Osteocyte (in vitro differentiated cells): ENCODE results near the gene IMP3. TPM values are rescaled to one million over a fixed set of nuclear protein-coding genes. Genes with fewer than 3 reads are reported as not detected.

Experiments
- DNase-seq: peaks from one replicate; pipeline ENCODE4 v3.0.0; 2021; ENCODE audit warnings: mixed read lengths; ENCODE audit not compliant: unreplicated experiment; ENCODE audit errors: extremely low spot score
- H3K27ac Mint-ChIP-seq: one replicate; pipeline ENCODE4 v1.8.0; 2021; ENCODE audit warnings: mild to moderate bottlenecking, mixed read lengths; ENCODE audit not compliant: unreplicated experiment
- H3K27me3 Mint-ChIP-seq: one replicate; pipeline ENCODE4 v1.8.0; 2021; ENCODE audit warnings: mixed read lengths; ENCODE audit not compliant: unreplicated experiment
- H3K36me3 Mint-ChIP-seq: one replicate; pipeline ENCODE4 v1.8.0; 2021; ENCODE audit warnings: mixed read lengths; ENCODE audit not compliant: unreplicated experiment
- H3K4me1 Mint-ChIP-seq: one replicate; pipeline ENCODE4 v1.8.0; 2021; ENCODE audit warnings: mixed read lengths; ENCODE audit not compliant: unreplicated experiment
- H3K4me3 Mint-ChIP-seq: one replicate; pipeline ENCODE4 v1.8.0; 2021; ENCODE audit warnings: mild to moderate bottlenecking, moderate library complexity, mixed read lengths; ENCODE audit not compliant: unreplicated experiment
- H3K9me3 Mint-ChIP-seq: one replicate; pipeline ENCODE4 v1.8.0; 2021; ENCODE audit warnings: mixed read lengths; ENCODE audit not compliant: unreplicated experiment
- total RNA-seq: library from RNA; stranded (reverse); gene quantifications from 2 replicates; pipeline ENCODE4 v1.2.1, GENCODE V29; 2021
- TF ChIP-seq, protein P1 (sequence below): fragments of 200-600 bp; sonication (generic); IDR thresholded peaks from 2 replicates; pipeline ENCODE4 v1.5.0; 2021; ENCODE audit warnings: antibody characterized with exemption, mild to moderate bottlenecking, moderate library complexity

The IMP3 gene
- total RNA-seq, 1 donor from 2014 or later: 31.9 TPM

DNA sequence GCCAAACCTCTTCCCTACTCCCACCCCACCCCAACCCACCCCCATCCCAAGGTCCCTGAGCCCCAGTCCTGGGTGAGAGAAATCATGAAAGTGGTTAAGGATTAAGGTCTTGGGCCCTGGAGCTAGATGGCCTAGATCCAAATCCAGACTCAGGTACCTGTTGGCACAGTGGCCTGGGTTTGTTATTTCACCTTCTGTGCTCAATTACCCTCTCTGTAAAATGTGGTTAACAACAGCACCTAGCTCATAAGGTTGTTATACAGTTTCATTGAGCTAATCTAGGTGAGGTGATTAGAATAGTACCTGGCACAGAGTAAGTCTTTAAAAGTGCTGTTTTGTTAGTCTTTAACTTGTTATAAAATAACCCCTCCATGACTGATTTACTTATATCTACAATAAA is 8.1 kb downstream of the IMP3 start:
- no peak for DNase-seq
- H3K27ac Mint-ChIP-seq: no peak overlapping the region
- no peaks in the 10 kb centered on the region for H3K36me3 Mint-ChIP-seq

GRCh38 chr15:75625542-75626347 is 14.3 kb downstream of the IMP3 start, which contains the start of gene SNUPN:
SNUPN (minus strand) TSS chr15:75625725; CDS start chr15:75621051, 4,674 bp downstream.
- Mint-ChIP-seq H3K27me3 (no peaks in the 10 kb centered on the region), H3K4me1 (peaks cover 24% of the 10 kb centered on the region), H3K4me3 (peak within 1 kb of the TSS; percentile 88), H3K36me3 (no peaks in the 10 kb centered on the region), H3K9me3 (no peaks in the 10 kb centered on the region), H3K27ac (peak within 1 kb of the TSS; percentile 97)
- TF ChIP-seq, protein P1, sequence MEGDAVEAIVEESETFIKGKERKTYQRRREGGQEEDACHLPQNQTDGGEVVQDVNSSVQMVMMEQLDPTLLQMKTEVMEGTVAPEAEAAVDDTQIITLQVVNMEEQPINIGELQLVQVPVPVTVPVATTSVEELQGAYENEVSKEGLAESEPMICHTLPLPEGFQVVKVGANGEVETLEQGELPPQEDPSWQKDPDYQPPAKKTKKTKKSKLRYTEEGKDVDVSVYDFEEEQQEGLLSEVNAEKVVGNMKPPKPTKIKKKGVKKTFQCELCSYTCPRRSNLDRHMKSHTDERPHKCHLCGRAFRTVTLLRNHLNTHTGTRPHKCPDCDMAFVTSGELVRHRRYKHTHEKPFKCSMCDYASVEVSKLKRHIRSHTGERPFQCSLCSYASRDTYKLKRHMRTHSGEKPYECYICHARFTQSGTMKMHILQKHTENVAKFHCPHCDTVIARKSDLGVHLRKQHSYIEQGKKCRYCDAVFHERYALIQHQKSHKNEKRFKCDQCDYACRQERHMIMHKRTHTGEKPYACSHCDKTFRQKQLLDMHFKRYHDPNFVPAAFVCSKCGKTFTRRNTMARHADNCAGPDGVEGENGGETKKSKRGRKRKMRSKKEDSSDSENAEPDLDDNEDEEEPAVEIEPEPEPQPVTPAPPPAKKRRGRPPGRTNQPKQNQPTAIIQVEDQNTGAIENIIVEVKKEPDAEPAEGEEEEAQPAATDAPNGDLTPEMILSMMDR: no peak
- peak; percentile 94 for DNase-seq

More for the DNA sequence above, 8.1 kb downstream of the IMP3 start:
- peaks cover 2% of the 10 kb centered on the region for H3K4me1 Mint-ChIP-seq
- no peaks in the 10 kb centered on the region for H3K27me3 Mint-ChIP-seq
- no peaks in the 10 kb centered on the region for H3K9me3 Mint-ChIP-seq
- no peak overlapping the region for H3K4me3 Mint-ChIP-seq
- TF ChIP-seq, protein P1: no peak

DNA sequence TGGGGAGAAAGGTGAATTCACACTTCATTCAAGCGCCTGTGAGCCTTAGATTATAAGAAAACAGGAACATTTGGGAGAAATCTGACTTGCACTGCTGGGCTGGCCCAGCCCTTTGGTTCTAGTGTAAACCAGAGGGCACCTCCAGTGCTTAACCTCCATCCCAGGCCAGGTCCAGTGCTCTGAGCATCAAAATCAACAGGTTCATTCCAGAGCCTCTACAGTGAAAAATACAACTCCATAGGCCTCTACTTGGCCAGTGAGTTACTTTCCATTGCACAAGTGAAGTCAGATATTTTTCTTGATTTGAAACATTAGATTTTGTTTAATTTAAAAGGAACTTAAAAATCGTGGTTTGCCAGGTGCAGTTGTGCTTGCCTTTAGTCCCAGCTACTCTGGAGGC is 17.5 kb downstream of the IMP3 start:
- Mint-ChIP-seq H3K27ac (peak overlapping the region; percentile 84), H3K36me3 (peaks cover 4% of the 10 kb centered on the region), H3K9me3 (no peaks in the 10 kb centered on the region), H3K4me3 (no peak overlapping the region), H3K27me3 (no peaks in the 10 kb centered on the region), H3K4me1 (peaks cover 38% of the 10 kb centered on the region)
- TF ChIP-seq, protein P1: no peak
- no peak for DNase-seq

GRCh38 chr15:75620841-75621391 is 19.1 kb downstream of the IMP3 start:
- H3K4me3 Mint-ChIP-seq: peak overlapping the region; percentile 69
- H3K9me3 Mint-ChIP-seq: no peaks in the 10 kb centered on the region
- H3K27me3 Mint-ChIP-seq: no peaks in the 10 kb centered on the region
- peak; percentile 88 for DNase-seq
- H3K4me1 Mint-ChIP-seq: peaks cover 32% of the 10 kb centered on the region
- H3K36me3 Mint-ChIP-seq: peaks cover 14% of the 10 kb centered on the region
- peak overlapping the region; percentile 94 for H3K27ac Mint-ChIP-seq
- TF ChIP-seq, protein P1: peak; percentile 48

- TF ChIP-seq, protein P1: no peak
- DNase-seq: no peak
- Mint-ChIP-seq H3K27ac (peak overlapping the region; percentile 94), H3K4me3 (peak overlapping the region; percentile 69), H3K36me3 (peaks cover 18% of the 10 kb centered on the region), H3K4me1 (peaks cover 32% of the 10 kb centered on the region), H3K9me3 (no peaks in the 10 kb centered on the region), H3K27me3 (no peaks in the 10 kb centered on the region)
Measured at GRCh38 chr15:75620058-75620820, 19.8 kb downstream of the IMP3 start.
